AG10803 (cell line): ENCODE data around the gene PRKCZ.

Experiments used
- DNase-seq: peaks from one replicate; pipeline ENCODE4 v3.0.0; 2010; ENCODE audit warnings: low read depth
- H3K4me3 ChIP-seq: 2 replicates; pipeline ENCODE4 v1.5.1; 2011; ENCODE audit warnings: mild to moderate bottlenecking, low read length, control low read depth
- TF ChIP-seq, protein P1 (sequence below): conservative IDR thresholded peaks from 2 replicates; pipeline ENCODE4 v1.5.1; 2011; ENCODE audit warnings: mild to moderate bottlenecking, low read length, control low read depth, inconsistent platforms

The PRKCZ gene

GRCh38 chr1:2194898-2195673, 144.9 kb downstream of the PRKCZ start:
- peak; percentile 85 for DNase-seq

GRCh38 chr1:2195785-2196184, 145.6 kb downstream of the PRKCZ start:
- no peak overlapping the region for H3K4me3 ChIP-seq

More at GRCh38 chr1:2194898-2195673, 144.9 kb downstream of the PRKCZ start:
- H3K4me3 ChIP-seq = peak overlapping the region; percentile 64
- TF ChIP-seq, protein P1, sequence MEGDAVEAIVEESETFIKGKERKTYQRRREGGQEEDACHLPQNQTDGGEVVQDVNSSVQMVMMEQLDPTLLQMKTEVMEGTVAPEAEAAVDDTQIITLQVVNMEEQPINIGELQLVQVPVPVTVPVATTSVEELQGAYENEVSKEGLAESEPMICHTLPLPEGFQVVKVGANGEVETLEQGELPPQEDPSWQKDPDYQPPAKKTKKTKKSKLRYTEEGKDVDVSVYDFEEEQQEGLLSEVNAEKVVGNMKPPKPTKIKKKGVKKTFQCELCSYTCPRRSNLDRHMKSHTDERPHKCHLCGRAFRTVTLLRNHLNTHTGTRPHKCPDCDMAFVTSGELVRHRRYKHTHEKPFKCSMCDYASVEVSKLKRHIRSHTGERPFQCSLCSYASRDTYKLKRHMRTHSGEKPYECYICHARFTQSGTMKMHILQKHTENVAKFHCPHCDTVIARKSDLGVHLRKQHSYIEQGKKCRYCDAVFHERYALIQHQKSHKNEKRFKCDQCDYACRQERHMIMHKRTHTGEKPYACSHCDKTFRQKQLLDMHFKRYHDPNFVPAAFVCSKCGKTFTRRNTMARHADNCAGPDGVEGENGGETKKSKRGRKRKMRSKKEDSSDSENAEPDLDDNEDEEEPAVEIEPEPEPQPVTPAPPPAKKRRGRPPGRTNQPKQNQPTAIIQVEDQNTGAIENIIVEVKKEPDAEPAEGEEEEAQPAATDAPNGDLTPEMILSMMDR = peak; percentile 85

DNA sequence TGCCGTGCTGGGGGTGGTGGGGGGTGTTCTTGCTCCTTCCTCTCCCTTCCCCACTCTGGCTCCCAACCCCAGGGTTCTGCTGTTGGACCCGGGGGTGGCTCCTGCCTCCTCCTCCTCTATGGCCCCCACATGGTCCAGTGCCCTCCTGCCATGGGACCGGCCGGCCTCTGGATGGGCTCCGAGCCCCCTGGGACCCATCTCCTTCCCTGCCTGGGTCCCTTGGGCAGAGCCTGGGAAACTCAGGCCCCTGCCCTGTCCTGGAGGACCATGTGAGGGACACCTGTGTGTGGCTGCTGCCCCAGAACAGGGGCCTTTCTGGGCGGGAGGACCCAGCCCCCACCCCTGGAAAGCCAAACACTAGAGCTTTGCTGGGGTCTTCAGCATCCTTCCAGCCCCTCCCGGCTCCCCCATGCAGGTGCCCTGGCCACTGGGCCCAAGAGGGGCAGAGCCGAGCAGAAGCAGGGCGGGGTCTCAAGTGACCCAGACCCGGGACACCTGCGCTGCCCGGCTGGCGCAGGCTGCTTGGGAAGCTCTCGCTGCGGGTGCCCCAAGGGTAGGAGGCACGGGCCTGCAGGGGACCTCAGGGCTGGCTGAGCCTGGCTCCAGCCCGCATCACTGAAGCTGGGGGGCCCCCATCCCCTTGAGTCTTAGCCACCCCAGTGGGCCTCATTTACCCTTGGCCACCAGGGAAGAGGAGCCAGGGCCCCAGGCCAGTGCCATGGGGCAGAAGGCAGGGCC, 146.9 kb downstream of the PRKCZ start:
- TF ChIP-seq, protein P1 = no peak
- no peak for DNase-seq
- H3K4me3 ChIP-seq = no peak overlapping the region

More at GRCh38 chr1:2195785-2196184, 145.6 kb downstream of the PRKCZ start:
- TF ChIP-seq, protein P1 = no peak
- no peak for DNase-seq

DNA sequence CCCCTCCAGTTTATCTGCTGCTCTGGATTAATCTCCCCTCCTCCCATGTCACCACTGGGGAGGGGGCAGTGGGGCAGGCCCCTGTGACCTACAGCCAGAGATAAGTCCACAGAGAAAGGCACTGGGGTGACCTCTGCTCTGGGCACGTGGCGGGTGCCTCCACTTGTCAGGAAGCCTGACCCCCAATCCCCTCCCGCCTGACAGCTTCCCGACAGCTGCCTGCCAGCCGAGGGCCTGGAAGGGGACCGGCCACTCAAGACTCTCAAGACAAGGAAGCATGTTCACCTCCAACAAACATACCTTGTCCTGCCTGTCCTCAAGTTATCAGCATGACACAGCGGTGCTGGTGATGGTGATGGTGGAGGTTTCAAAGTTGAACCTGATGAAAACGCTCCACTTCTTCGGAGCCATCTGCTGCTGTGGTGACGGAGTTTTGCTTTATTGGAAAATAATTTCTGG, 147.5 kb downstream of the PRKCZ start:
- no peak for DNase-seq
- no peak overlapping the region for H3K4me3 ChIP-seq
- TF ChIP-seq, protein P1 = no peak

- DNase-seq = no peak
- no peak overlapping the region for H3K4me3 ChIP-seq
- TF ChIP-seq, protein P1 = no peak
Measured at GRCh38 chr1:2198571-2198970, 148.4 kb downstream of the PRKCZ start.

DNA sequence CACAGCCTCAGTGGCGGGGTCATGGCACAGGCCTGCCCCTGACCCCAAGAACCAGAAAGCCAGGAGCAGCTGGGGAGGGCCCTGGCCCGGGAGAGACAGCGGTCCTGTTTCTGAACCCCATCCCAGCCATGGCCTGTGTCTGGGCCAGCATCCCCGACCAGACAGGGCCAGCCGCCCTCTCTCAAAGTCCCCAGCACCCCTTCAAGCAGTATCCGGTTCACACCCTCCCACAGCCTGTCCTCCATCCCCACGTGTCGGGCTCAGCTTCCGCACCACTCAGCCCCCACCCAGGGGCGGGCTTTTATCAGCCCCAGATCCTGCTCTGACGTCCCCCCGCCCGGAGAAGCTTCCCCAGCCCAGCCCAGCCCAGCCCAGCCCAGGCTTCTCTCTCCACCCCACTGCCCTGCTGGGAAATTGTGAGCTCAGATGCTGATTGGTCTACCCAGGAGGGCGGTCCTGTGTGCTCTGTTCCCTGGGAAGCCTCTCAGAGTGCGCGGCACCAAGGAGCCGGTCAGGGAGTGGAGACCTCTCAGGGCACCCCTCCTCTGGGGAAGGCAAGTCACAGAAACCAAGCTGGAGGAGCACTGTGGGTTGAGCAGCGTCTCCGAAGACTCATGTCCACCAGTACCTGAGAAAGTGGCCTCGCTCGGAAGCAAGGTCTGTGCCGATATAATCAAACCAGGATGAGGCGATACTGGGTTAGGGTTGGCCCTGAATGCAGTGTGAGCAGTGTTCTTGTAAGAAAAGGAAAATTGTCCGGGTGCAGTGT, 149.0 kb downstream of the PRKCZ start:
- H3K4me3 ChIP-seq = peak overlapping the region; percentile 78
- peak; percentile 89 for DNase-seq
- TF ChIP-seq, protein P1 = peak; percentile 29
